Measurements from ENCODE around the gene LAMTOR4. TPM values are rescaled to one million over a fixed set of nuclear protein-coding genes. Genes with fewer than 3 reads are reported as not detected.

Gene LAMTOR4
- total and polyA plus RNA-seq, 10 of the 15 experiments (the other 5 are each of a cell fraction or from before 2014, with no cell fraction given): 73.4 to 297 (median 196) TPM

GRCh38 chr7:100158229-100159098 is 9.7 kb downstream of the LAMTOR4 start, which contains the start of gene TRAPPC14:
Gene TRAPPC14, minus strand, starts transcription at chr7:100158723. Its CDS starts 224 bp downstream, at chr7:100158499.
- intact Hi-C loops (cut with micrococcal nuclease; ENCODE audit: unreplicated experiment): no loop called here
- BruUV-seq (replicated peaks): no TSS peak
- TF ChIP-seq IRF3 (IDR thresholded peaks at IDR 0.05) (no peak), EZH2 (IDR thresholded peaks at IDR 0.05; ENCODE audit: borderline replicate concordance, control insufficient read depth, low read depth, low read length) (no peak), DPF2 (IDR thresholded peaks at IDR 0.05) (peak; percentile 83), RELB (IDR thresholded peaks at IDR 0.05; ENCODE audit: low read depth) (peak; percentile 38; the same call in 1 of the 2 replicates), ZZZ3 (IDR thresholded peaks at IDR 0.05; ENCODE audit: control insufficient read depth, insufficient read length, low read depth) (no peak), HDAC6 (IDR thresholded peaks at IDR 0.05; ENCODE audit: unreplicated experiment) (peak; percentile 57), E4F1 (IDR thresholded peaks at IDR 0.05; ENCODE audit: borderline replicate concordance, partially characterized antibody) (peak; percentile 34), JUND (IDR thresholded peaks at IDR 0.05; ENCODE audit: low read depth, low read length) (no peak), NBN (IDR thresholded peaks at IDR 0.05) (peak; percentile 68; the same call in 1 of the 2 replicates), EED (IDR thresholded peaks at IDR 0.05; ENCODE audit: low read depth) (no peak; the same call in 1 of the 2 replicates), NKRF (conservative IDR thresholded peaks at IDR 0.05) (peak; percentile 93), PML (IDR thresholded peaks at IDR 0.05; ENCODE audit: low read length) (peak; percentile 81), TCF3 (IDR thresholded peaks at IDR 0.05; ENCODE audit: borderline replicate concordance, insufficient read depth, low read depth, low read length) (no peak), MTA2 (IDR thresholded peaks at IDR 0.05; ENCODE audit: low read depth) (peak; percentile 30; the same call in 1 of the 2 replicates), ZSCAN29 (IDR thresholded peaks at IDR 0.05) (no peak)

More at GRCh38 chr7:100158229-100159098, 9.7 kb downstream of the LAMTOR4 start, which contains the start of gene TRAPPC14:
- POLR2A ChIA-PET: interaction anchor here (0.5 to 3.7 kb wide), 8 partner anchors 9 to 99 kb away, joined by 3 to 28 read pairs (median 4); partner anchors contain the start of genes GAL3ST4 and LAMTOR4
- Histone ChIP-seq H3K9me3 (replicated peaks; ENCODE audit: control insufficient read depth, insufficient read depth, low read length) (no peaks in the 10 kb centered on the region), H3K4me3 (peak within 1 kb of the TSS; percentile 89), H3K79me2 (ENCODE audit: control insufficient read depth, insufficient read depth, low read length) (peaks cover 11% of the 10 kb centered on the region), H3K4me2 (ENCODE audit: control insufficient read depth, insufficient read depth) (peak within 1 kb of the TSS; percentile 95), H3K27me3 (replicated peaks in 1 of 2; ENCODE audit: control insufficient read depth in 2 of 2, insufficient read depth in 2 of 2, low read length in 1 of 2) (no peaks in the 10 kb centered on the region), H3K27ac (ENCODE audit: control insufficient read depth, insufficient read depth) (peak within 1 kb of the TSS; percentile 77), H3K4me1 (ENCODE audit: control insufficient read depth, insufficient read depth, low read length) (peaks cover 13% of the 10 kb centered on the region; the same call in 1 of the 2 replicates), H3K9ac (ENCODE audit: control insufficient read depth, insufficient read depth, low read length) (peak within 1 kb of the TSS; percentile 80), H2AFZ (ENCODE audit: control insufficient read depth, low read depth, low read length) (peak within 1 kb of the TSS; percentile 85), H3K36me3 (ENCODE audit: control insufficient read depth in 2 of 2, insufficient read depth in 2 of 2, low read length in 1 of 2) (peaks cover 0 to 15% of the 10 kb centered on the region in 2 experiments; a peak in 3 of 4 replicates), H4K20me1 (ENCODE audit: control insufficient read depth, insufficient read depth) (no peaks in the 10 kb centered on the region)
- ATAC-seq (peak; percentile 86), DNase-seq (ENCODE audit: low read depth, low spot score) (no peak), FAIRE-seq (peak; percentile 84)
- in situ Hi-C loops (cut with MboI): no loop called here
- under 1% methylated on average over 73 of the region's 87 CpGs for WGBS (ENCODE audit: insufficient coverage, insufficient replicate concordance, low lambda C conversion rate, missing lambda C conversion rate)
- RAD21 ChIA-PET (ENCODE audit: unreplicated experiment): interaction anchor here (0.9 to 1.3 kb wide), 2 partner anchors 10 kb away, joined by 3 to 8 read pairs; partner anchors contain the start of genes GAL3ST4 and LAMTOR4
- SMC1A ChIA-PET (ENCODE audit: uncharacterized antibody, unreplicated experiment): interaction anchor here (0.8 kb wide), 1 partner anchor 32 kb away, joined by 3 read pairs; no protein-coding TSS in a partner anchor
- CTCF ChIA-PET: interaction anchor here (0.6 to 1.9 kb wide), 5 partner anchors 9 to 59 kb away, joined by 3 to 9 read pairs (median 6); partner anchors contain the start of genes GAL3ST4 and LAMTOR4

All from GM12878 (cell line).